Skeletal muscle cell (primary cell): ENCODE results near the gene RAC3.

ENCODE experiments used
- DNase-seq: peaks from one replicate; pipeline ENCODE4 v3.0.0-alpha.2; 2010; ENCODE audit warnings: low read depth
- H3K4me3 ChIP-seq: 2 replicates; pipeline ENCODE4 v1.5.1; 2011; ENCODE audit warnings: low read depth, mild to moderate bottlenecking, control low read depth, low read length, moderate library complexity

The RAC3 gene

DNA sequence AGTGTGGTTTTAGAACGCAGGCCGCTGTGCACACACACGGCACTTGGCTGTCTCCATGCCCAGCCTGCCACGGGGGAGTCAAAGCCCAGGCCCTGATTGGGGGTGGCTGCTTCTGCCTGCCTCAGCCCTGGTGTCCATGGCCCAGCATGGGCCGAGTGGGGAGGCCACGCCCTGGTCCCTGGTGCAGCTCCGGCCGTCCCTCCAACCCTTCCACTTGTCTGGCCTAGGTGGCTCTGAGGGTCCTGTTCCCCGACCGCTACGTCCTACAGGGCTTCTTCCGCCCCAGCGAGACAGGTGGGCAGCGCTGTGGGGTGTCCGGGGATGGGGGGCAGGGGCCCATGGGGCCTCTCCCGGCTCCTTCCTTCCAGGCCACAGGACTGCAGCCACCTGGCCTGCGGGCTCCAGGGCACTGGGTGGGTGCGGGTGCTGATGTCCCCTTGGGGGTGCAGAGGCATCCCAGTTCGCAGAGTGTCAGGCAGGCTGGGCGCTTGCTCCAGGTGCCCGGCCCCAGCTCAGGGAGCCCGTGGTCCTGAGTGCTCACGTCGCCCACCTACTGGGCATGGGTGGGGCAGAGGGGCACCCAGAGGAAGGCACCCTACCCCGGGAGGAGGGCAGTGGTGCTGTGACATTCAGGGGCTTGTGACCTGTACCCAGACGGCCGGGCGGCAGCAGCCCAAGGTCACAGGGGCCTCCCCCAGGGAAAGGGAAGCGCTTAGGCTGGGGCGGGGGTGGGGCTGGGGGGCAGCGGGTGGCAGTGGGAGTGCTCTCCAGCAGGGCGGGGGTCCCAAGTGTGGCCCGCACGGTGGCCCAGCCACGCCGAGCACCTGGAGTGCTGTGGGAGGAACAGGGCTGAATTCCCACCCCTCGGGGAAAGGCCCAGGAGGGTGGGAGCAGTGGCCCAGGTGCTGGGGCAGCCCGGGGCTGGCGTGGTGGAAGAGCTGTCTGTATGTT lies 20.6 kb upstream of the RAC3 start:
- DNase-seq, result no peak
- no peak overlapping the region for H3K4me3 ChIP-seq

GRCh38 chr17:82011617-82012187 lies 19.8 kb upstream of the RAC3 start:
- no peak overlapping the region for H3K4me3 ChIP-seq
- DNase-seq, result no peak

DNA sequence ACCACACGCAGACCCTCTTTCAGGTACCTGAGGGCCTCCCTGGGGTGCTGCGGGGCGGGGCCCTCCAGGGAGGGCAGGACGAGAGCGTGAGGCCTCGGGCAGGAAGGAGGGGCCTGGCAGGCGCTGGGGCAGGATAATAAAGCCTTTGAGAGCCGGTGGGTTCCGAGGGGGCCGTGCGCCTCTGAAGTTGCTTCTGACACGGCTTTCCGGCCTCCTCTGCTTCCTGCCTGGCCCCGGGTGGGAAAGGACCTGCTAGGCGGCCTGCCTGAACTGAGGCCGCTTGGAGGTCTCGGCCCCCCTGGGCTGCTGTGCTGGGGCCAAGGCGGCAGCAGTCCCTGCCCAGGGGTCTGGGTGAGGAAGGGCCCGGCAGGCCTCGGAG lies 19.2 kb upstream of the RAC3 start:
- no peak overlapping the region for H3K4me3 ChIP-seq
- DNase-seq, result no peak

DNA sequence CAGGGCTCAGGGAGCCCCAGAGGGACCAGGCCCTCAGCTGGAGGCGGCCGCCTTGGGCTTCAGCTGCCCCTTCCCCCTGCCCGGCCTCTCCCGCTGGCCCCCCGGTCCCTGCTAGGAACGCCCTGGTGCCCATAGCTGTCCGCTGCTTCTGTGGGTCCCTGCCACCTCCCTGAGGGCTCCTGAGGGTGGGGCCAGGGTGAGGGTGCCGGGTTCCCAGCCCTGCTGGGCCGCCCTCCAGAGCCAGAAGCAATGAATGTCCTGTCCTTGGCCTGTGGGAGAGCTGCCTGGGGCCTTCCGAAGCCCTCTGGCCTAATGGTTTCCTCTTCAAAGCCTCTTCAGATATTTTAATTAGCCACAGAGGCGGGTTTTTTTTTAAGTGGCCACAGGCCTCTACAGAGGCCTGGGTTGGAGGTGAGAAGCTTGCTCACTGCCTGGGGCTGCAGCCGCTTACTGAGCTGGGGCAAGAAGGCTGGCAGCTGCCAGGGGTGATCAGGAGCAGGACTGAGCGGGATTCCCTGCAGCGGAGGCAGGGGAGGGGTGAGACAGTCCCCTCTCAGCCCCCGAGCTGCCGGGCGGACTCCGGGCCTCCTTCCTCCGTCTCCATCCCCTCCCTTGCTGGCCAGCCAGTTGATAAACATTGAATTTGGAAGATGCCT lies 18.7 kb upstream of the RAC3 start:
- no peak overlapping the region for H3K4me3 ChIP-seq

GRCh38 chr17:82013341-82013740 lies 18.1 kb upstream of the RAC3 start:
- no peak for DNase-seq
- H3K4me3 ChIP-seq, result no peak overlapping the region

More for the DNA sequence above, 18.7 kb upstream of the RAC3 start:
- DNase-seq, result no peak

- H3K4me3 ChIP-seq, result no peak overlapping the region
- no peak for DNase-seq
These were observed 17.6 kb upstream of the RAC3 start for GRCh38 chr17:82013772-82014321.

DNA sequence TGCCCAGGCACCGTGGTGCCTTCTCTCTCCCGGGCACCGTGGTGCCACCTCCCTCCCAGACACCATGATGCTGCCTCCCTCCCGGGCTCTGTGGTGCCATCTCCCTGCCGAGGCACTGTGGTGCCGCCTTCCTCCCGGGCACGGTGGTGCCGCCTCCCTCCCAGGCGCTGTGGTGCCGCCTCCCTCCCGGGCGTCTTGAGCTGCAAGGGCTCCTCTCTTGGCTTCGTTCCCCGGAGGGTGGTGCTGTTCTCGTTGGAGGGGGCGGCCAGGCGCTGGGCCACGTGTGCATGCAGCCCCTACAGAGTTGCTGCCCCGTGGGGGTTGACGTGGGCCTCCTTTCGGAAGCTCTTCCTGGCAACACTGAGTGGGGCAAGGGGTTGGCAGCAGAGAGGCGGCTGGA lies 17.0 kb upstream of the RAC3 start:
- DNase-seq, result no peak
- no peak overlapping the region for H3K4me3 ChIP-seq

DNA sequence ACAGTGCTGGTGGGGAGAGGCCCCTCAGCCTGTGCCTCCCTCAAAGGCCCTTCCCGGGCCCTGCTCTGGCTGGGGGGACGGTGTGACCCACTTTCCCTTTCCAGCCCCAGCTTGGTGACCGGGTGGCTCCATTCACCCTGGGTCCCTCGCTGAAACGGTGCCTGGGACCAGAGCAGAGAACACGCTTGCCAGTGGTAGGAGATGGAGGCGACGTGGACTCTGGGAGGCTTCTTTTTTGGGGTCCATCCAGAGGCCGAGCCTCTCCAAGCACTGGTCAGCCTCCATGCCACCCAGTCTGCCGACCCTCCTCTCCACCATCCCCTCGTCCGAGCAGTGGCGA lies 16.5 kb upstream of the RAC3 start:
- DNase-seq, result no peak
- no peak overlapping the region for H3K4me3 ChIP-seq

DNA sequence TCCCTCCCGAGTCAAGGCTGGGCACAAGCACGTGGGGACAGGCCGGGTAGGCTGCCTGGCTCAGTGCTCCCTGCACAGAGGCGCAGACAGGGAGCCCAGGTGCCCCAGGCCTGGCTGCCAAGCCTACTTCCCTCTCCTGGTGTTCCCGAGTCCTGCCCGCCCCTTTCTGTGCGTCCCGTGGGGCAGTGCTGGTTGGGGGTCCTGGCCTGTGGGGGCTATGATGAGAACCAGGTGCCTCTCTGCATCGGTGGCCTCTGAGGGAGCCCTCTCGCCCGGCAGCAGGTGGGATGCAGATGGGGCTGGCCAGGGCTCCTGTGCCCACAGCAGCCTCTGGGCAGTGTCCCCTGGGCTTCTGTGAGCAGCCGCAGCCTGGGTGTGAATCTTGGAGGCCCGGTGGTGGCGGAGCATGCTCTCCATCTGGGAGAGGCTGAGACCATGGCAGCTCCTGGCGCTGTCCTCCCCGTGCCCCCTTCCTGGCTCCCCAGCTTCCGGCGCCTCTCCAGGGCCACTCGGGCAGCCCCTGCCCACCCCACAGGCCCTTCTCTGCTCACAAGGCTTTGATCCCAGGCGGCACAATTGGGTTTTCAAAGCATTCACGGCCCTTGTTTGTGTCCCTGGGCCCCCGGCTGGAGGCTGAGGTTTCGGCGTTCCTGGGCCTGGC lies 16.0 kb upstream of the RAC3 start:
- H3K4me3 ChIP-seq, result no peak overlapping the region
- DNase-seq, result no peak

GRCh38 chr17:82016061-82016874 lies 15.2 kb upstream of the RAC3 start:
- DNase-seq, result no peak
- H3K4me3 ChIP-seq, result no peak overlapping the region

GRCh38 chr17:82016875-82017459 lies 14.5 kb upstream of the RAC3 start:
- no peak overlapping the region for H3K4me3 ChIP-seq
- DNase-seq, result no peak

GRCh38 chr17:82017612-82018151 lies 13.8 kb upstream of the RAC3 start:
- no peak overlapping the region for H3K4me3 ChIP-seq
- DNase-seq, result no peak

DNA sequence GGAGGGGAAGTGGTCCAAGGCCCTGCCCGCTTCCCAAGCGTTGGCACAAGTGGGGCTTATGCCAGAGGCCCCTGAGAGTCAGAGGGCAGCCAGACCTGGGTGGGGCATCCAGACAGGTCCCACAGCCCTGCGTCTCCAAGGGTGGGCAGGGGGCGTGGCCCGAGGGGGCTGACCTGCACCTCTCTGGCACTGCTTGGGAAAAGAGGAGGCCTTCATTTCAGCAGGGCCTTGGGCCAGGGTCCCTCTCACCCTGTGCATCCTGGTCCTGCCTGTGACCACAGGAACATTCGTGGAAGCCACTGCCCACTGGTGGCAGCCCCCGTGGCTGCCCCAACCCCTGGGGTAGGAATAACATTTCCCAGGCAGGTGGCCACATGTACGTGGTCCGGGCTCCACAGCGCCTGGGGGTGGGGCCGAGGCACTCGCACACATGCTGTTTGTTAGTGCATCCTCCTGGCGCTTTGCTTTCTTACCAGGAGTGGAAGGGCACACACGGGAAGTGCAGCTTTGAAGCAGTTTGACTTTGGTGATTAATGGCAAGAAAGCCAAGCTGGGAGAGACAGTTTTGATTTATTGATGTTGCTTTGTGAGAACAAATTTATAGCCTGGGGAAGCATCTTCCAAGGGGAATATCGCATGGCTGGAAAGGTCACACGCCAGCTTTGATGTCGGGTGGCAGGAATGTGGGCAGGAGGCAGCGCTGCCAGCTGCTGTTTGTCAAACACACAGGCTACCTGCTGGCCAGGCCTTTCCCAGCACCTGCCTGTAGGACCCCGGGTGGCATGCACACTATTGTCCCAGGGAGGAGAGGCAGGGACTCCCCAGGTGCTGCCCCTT lies 13.1 kb upstream of the RAC3 start:
- DNase-seq, result no peak
- no peak overlapping the region for H3K4me3 ChIP-seq

- H3K4me3 ChIP-seq, result no peak overlapping the region
- DNase-seq, result no peak
These were observed 12.3 kb upstream of the RAC3 start for GRCh38 chr17:82018989-82019689.

DNA sequence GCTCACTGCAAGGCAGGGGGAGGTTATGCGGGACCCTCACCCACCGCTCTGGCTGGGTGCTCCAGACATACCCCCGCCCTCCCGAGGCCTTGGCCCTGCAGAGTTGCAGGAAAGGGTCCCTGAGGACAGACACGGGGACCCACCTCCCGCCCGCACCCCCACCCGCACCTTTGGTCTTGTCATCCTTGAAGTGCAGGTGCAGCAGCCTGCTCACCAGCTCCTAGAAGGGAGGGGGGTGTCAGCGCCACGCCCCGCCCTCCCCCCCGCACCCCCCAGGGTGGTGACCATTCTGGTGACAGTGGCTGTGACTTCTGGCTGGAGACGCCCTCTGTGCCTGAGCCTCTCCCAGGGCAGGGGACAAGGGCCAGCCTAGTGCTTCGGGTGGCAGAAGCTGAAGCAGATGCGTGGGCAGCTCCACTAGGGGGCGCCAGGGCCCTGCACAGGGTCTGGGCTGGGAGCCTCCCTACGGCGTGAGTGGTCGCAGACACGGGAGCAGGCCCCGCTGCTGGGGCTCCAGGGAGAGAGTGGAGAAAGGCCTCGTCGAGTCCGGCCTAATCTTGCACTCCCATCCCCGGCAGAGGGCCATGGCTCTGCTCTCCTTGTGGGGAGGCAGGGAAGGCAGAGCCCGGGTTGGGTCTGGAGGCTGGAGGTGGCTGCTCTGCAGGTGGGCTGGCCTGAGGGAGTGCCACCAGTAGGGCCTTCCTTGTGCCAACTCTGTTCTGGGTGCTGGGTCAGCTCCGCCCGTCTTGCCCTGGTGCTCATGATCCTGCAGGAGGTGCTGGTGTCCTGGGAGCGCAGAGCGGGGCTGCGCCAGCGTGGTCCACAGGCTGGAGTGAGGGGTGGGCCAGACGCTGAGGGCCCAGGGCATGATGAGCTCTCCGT lies 11.5 kb upstream of the RAC3 start:
- DNase-seq, result no peak
- no peak overlapping the region for H3K4me3 ChIP-seq

DNA sequence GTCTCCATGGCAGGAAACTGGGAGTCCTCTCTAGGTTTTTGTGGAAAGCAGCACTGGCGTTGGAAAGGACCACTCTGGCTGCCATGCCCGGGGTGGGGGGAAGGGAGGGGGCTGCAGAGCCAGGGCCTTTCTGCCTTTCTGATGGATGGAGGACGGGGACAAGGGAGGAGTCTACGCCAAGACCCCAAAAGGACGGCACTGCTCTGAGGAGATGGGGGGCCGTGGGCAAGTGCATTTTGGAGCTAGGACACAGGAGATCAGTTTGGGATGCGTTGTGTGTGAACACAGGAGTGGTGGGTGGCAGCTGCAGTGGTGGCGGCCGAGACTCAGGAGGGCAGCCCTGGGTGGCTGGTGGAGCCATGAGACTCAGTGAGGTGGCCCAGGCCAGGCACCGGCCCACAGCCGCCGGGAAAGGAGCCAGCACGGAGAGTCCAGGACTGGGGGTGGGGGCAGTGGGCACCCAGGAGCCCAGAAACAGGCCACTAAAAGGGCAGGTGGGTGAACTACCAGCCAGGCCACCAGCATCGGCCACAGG lies 10.8 kb upstream of the RAC3 start:
- DNase-seq, result no peak
- H3K4me3 ChIP-seq, result no peak overlapping the region
